ENCODE results near the gene SOX11.

Gene SOX11

DNA sequence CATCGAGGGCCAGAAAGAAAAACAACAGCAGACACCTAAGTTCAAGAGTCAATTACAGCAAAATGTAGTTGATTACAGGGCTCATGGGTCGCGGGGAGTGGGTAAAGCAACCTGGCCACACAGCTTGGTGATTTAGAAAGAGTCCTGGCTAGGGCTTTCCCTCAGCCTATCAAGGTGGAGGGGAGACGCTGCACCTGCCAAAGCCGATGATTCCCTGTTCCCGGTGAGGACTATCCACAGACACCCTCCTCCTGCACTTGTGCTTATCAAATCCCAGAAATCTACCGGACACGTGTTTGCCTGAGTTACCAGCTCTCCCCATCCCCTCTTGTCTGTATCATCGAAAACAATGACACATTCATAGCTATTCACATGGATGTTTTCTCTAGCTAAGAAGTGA, 7.0 kb upstream of the SOX11 start:
- TF ChIP-seq, protein P1, sequence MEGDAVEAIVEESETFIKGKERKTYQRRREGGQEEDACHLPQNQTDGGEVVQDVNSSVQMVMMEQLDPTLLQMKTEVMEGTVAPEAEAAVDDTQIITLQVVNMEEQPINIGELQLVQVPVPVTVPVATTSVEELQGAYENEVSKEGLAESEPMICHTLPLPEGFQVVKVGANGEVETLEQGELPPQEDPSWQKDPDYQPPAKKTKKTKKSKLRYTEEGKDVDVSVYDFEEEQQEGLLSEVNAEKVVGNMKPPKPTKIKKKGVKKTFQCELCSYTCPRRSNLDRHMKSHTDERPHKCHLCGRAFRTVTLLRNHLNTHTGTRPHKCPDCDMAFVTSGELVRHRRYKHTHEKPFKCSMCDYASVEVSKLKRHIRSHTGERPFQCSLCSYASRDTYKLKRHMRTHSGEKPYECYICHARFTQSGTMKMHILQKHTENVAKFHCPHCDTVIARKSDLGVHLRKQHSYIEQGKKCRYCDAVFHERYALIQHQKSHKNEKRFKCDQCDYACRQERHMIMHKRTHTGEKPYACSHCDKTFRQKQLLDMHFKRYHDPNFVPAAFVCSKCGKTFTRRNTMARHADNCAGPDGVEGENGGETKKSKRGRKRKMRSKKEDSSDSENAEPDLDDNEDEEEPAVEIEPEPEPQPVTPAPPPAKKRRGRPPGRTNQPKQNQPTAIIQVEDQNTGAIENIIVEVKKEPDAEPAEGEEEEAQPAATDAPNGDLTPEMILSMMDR (IDR thresholded peaks at IDR 0.05): no peak
- no peak overlapping the region for H3K27ac ChIP-seq

DNA sequence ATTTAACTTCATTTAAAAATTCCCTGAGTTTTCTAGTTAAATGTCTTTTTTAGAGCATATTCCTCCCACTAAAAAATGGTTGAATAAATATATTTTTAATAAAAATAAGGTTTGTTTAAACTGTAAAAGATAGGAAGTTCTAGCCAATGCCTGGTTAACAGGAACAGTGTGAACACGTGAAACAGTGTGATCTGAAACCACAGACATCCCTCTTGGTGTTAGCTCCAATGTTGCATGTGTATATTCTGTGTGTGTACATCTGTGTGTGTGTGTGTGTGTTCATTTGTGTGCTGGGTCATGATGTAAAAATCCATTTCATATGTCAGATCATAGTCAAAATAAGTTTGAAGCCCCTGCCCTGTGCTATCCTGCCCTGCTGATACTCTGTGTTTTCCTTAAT, 6.1 kb upstream of the SOX11 start:
- no peak for TF ChIP-seq ZFX (IDR thresholded peaks at IDR 0.05; ENCODE audit: borderline replicate concordance)
- TF ChIP-seq, protein P1 (IDR thresholded peaks at IDR 0.05): no peak
- H3K27ac ChIP-seq: no peak overlapping the region

DNA sequence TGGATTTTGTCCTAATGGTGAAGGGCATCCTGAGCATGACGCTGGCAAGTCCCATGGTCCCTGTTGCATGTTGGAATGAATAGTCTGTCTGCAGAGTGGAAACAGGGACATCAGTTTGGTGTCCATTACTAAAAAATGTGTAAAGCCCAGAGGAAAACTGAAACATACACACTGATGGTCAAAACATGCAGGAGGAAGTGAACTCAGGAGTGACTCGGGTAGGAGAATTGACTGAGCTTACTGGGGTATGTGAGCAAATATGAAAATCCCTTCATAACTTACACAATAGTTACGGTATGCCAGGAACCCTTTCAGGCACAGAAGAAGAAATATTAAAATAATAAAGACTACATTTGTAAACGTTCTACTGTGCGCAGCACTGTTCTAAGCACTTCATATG, 5.6 kb upstream of the SOX11 start:
- no peak overlapping the region for H3K27ac ChIP-seq
- TF ChIP-seq ZFX (IDR thresholded peaks at IDR 0.05; ENCODE audit: borderline replicate concordance): no peak
- TF ChIP-seq, protein P1 (IDR thresholded peaks at IDR 0.05): no peak

DNA sequence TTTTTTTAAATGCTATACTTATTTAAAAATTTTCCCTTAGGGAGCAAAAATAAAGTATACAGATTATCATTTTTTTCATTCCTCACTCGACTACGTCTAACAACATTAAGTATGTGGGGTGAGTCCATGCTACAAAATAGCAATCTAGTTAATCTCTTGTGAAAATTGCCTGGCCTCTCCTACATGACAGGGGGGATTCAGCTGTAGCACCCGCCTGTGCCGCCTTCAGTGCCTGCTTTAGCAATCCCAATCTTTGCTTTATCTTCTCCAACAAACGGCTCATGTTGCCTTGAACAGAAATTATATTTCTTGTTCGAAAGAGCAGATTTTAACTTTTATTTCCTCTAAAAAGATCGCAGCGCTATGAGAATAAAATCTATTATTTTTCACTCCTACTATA, 2.4 kb upstream of the SOX11 start:
- TF ChIP-seq, protein P1 (IDR thresholded peaks at IDR 0.05): no peak
- no peak overlapping the region for H3K27ac ChIP-seq

DNA sequence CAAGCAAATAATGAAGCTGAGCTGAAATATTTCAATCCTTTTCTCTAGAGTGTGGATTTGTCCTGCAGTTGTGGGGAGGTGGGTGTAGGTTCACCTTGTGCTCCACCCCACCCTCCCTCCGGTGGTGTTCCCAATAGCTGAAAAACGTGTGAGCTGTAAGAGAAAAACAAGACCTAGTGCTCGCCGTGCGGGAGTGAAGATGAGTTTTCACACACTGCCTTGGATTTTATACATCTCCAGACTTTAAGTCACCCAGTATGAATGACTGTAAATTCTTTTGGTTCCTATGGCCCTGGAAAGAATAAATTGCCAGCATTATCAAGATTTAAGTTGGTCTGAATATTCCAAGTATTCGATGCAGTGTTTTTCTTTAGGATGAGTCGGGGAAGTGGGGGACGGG, 1.9 kb upstream of the SOX11 start:
- TF ChIP-seq ZFX (IDR thresholded peaks at IDR 0.05; ENCODE audit: borderline replicate concordance): no peak
- TF ChIP-seq, protein P1 (IDR thresholded peaks at IDR 0.05): no peak
- no peak overlapping the region for H3K27ac ChIP-seq

DNA sequence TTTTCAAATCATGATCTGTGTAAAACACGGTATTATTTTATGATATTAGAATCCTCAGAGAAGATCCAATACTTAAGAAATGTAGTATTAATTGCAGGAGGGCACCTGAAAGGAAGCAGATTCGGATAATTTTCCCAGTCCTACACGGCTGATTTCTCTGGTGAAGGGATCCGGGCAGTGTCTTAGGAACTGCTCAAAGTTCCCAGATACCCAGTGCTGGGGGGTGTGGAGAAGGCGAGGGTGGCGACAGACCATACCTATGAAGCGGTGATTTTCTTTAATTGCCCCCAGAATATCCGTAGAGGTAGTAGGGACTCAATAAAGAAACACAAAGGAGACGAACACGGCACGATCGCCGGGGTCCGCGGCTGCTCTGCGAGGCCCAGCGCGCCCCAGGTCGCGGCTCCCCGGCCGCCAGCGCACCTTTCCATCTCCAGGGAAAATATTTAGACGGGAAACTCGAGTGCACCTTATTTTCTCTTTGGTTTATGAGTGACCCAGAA, 1.4 kb upstream of the SOX11 start:
- no peak for TF ChIP-seq ZFX (IDR thresholded peaks at IDR 0.05; ENCODE audit: borderline replicate concordance)
- TF ChIP-seq, protein P1 (IDR thresholded peaks at IDR 0.05): no peak
- H3K27ac ChIP-seq: no peak overlapping the region

DNA sequence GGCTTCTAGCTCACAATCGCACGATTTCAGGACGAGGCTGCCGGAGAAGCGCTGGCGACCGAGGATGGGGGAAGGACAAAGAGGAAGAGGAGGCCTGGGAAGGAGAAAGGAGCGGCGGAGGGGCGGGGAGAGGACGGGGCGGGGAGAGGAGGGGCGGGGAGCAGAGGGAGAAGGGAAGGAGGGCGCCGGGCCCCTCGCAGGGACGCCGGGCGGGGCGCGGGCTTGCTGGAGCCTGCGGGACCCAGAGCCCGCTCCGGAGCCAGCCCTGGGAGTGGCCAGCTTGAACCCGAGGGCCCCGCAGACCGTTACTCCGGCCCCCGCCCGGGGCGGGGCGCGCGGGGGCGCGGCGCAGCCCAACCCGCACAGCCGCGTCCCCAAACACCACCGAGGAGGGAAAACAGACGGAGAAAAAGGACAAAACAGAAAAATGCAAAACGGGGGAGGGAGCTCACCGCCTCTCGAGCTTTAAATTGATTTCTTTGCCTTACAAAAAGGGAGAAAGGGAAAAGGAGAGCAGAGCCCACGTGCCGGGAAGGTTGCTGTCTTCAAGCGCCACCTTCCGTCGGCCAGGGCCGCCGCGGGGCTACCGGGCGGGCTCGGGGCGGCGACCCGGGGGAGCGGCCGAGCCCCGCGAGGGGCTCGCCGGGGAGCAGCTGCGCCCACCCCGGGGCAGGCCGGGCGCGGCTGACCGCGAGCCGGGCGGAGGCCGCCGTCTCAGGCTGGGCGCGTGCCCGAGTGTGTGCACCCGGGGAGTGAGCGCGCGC, 781 bp upstream of the SOX11 start:
- TF ChIP-seq, protein P1 (IDR thresholded peaks at IDR 0.05): peak; percentile 58
- TF ChIP-seq ZFX (IDR thresholded peaks at IDR 0.05; ENCODE audit: borderline replicate concordance): no peak
- H3K27ac ChIP-seq: no peak overlapping the region
